ENCODE results near the gene MAGEL2.
"Not testable (repeated sequence)": the region's sequence is repeated elsewhere in the genome, so short reads cannot be mapped to it uniquely, and the experiment has no call there.

Gene MAGEL2

DNA sequence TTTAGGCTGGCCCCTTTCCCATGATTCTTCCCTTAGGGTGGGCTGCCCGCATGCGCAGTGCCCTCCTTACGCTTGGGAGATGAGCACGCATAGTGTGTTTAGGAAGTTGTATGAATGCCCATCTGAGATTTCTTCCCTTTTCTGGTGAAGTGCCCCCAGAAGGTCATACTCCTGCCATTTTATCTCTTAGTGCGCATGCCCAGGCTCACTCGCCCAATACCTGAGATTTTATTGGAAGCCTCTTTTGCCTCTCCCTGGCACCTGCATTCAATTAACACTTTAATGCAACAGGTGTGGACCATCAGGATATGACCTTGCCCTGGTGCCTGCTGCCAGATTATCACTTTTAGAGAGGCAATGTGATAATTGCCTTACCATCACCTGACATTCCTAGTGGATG is 45.5 kb downstream of the MAGEL2 start:
- DNase-seq = no peak

DNA sequence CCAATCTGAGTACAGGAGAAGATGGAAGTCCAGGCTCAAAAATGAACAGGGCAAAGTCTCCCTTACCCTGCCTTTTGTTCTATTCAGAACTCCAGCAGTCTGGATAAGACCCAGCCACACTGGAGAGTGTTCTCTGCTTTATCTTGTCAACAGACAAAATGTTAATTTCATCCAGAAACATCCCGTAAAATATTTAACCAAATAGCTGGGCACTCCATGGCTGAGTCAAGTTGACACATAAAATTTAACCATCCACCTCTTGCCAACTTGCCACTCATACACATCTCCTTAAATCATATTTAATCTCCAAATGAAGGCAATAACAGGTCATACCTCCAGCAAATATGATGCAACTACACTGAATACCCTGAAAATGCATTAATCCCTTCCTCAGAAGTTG is 48.6 kb downstream of the MAGEL2 start:
- DNase-seq = no peak

DNA sequence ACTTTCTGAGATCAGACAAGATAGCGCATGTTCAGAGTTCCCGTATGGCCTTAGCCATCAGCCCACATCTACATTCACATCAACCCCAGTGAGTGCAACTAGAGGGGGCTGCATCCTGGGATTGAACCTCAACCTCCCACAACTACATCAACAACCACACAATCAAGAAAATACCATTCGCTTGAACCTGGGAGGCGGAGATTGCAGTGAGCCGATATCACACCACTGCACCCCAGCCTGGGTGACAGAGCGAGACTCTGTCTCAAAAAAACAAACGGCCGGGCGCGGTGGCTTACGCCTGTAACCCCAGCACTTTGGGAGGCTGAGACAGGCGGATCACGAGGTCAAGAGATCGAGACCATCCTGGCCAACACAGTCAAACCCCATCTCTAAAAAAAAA is 50.4 kb downstream of the MAGEL2 start:
- DNase-seq = not testable (repeated sequence)

DNA sequence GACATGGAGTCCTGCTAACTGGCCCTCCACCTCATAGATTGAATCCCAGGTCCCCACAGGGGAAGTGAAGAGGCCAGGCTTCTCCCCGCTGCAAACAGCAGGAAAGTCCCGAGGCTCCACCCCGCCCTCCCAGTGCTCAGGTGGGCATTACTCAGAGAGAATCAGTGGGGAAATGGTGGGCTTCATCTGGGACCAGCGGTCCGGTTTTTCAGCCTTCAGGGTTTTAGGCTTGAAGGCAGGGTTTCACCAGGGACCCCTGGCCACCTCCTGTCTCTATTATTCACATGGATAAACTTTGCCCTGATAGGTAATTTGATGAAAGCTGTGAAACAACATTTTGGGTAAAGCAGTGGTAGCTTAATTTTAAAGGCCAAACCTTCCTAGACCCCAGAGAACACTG is 50.9 kb downstream of the MAGEL2 start:
- DNase-seq = no peak

DNA sequence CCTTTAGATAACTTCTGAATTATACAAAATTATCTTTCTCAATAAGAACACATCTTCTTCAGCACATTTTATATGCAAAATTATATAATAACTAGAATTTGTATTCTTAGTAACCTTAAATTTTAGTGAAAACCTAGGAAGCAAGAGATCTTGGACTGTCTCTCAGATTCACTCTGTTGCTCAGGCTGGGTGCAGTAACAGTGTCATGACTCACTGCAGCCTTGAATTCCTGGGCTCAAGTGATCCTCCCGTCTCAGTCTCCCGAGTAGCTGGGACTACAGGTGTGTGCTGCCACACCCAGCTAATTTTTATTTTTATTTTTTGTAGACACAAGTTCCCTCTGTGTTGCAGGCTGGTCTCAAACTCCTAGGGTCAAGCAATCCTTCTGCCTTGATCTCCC is 52.3 kb downstream of the MAGEL2 start:
- DNase-seq = no peak

DNA sequence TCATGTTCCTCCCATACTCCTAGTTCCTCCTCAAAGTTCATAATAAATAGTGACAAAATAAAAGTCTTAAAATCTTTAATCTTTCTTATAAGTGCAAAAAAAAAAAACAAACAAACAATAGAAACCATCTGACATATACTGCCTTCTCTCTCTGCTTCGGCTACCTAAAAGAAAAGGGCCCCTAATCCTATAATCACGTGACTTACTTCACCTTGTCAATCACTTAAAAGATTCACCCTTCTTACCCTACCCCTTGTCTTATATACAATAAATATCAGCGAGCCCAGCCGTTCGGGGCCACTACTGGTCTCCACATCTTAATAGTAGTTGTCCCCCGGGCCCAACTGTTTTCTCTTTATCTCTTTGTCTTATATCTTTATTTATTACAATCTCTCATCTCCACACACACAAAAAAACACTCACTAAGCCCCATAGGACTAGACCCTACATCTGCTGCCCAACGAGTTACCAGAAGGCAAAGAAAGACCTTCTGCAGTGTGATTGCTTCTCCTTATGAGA is 53.4 kb downstream of the MAGEL2 start:
- DNase-seq = no peak

Data from GF-D8 (cell line).